Lower leg skin (tissue), 3 donors: Measurements from ENCODE around the gene TBCD.

Experiments used
- POLR2A ChIP-seq, 2 donors: fragments of 450-650 bp; IDR thresholded peaks; one replicate each; pipeline ENCODE4 v1.6.1; 2016 to 2017; ENCODE audit warnings: antibody characterized with exemption in 2 of 2, mild to moderate bottlenecking in 1 of 2, moderate library complexity in 1 of 2
- TF ChIP-seq, protein P1 (sequence below), 3 donors: fragments of 450-650 bp; IDR thresholded peaks; one replicate each; pipeline ENCODE4 v1.5.1; 2016; ENCODE audit warnings: antibody characterized with exemption in 3 of 3, mild to moderate bottlenecking in 3 of 3, moderate library complexity in 2 of 3

DNA sequence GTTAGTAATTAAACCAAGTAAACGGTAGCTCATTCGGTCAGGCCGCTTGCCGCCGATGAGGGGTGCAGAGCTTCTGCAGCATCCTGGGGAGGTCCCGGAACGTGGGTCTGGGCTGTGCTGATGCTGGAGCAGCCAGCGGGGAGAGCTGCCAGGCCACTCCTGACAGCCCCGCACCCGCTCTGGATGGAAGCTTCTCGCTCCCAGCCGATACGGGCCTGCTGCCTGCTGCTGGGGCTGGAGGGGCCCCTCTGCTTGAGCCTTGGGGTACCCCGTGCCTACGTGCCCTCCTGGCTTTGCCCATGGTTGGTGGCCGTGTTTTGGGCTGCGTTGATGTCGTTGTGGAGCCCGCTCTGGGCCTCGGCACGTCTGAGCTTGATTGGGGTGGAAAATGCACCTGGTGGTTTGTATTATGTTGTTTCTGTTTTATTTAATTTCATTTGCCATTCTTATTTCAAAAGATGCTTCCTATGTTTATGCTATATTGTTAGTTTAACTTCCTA is 129.5 kb downstream of the TBCD start:
- no peak for TF ChIP-seq POLR2A (IDR thresholded peaks at IDR 0.05)
- TF ChIP-seq, protein P1, sequence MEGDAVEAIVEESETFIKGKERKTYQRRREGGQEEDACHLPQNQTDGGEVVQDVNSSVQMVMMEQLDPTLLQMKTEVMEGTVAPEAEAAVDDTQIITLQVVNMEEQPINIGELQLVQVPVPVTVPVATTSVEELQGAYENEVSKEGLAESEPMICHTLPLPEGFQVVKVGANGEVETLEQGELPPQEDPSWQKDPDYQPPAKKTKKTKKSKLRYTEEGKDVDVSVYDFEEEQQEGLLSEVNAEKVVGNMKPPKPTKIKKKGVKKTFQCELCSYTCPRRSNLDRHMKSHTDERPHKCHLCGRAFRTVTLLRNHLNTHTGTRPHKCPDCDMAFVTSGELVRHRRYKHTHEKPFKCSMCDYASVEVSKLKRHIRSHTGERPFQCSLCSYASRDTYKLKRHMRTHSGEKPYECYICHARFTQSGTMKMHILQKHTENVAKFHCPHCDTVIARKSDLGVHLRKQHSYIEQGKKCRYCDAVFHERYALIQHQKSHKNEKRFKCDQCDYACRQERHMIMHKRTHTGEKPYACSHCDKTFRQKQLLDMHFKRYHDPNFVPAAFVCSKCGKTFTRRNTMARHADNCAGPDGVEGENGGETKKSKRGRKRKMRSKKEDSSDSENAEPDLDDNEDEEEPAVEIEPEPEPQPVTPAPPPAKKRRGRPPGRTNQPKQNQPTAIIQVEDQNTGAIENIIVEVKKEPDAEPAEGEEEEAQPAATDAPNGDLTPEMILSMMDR (IDR thresholded peaks at IDR 0.05), result no peak
